Fibroblast of lung (primary cell): Measurements from ENCODE around the gene DHRS7. TPM values are rescaled to one million over a fixed set of nuclear protein-coding genes. Genes with fewer than 3 reads are reported as not detected.

Experiments
- DNase-seq, 2 donors: peaks; one replicate each; pipeline versions ENCODE4 v3.0.0 to v3.0.0-alpha.2; 2010; ENCODE audit warnings: low read depth in 2 of 2
- H2AFZ ChIP-seq: 2 replicates; pipeline ENCODE4 v1.5.1; 2012; ENCODE audit warnings: low read length, control low read depth, inconsistent platforms
- H3K27ac ChIP-seq: 2 replicates; pipeline ENCODE4 v1.5.1; 2011; ENCODE audit warnings: low read length, control low read depth; ENCODE audit not compliant: insufficient read depth
- H3K27me3 ChIP-seq: 2 replicates; pipeline ENCODE4 v1.5.1; 2011; ENCODE audit warnings: mild to moderate bottlenecking, low read length; ENCODE audit not compliant: control insufficient read depth, insufficient read depth
- H3K36me3 ChIP-seq: 2 replicates; pipeline ENCODE4 v1.5.1; 2011; ENCODE audit warnings: low read length; ENCODE audit not compliant: control insufficient read depth, insufficient read depth
- H3K4me1 ChIP-seq: 2 replicates; pipeline ENCODE4 v1.5.1; 2011; ENCODE audit warnings: low read length; ENCODE audit not compliant: control insufficient read depth, insufficient read depth; ENCODE audit errors: extremely low read depth
- H3K4me2 ChIP-seq: 2 replicates; pipeline ENCODE4 v1.5.1; 2011; ENCODE audit warnings: low read length, control low read depth; ENCODE audit not compliant: insufficient read depth; ENCODE audit errors: extremely low read depth
- H3K4me3 ChIP-seq, 4 experiments: fragments of 200-600 bp in 1 of 4; sonication (generic) in 1 of 4; replicated peaks in 1 of 4; 2 replicates each; pipeline ENCODE4 v1.5.1; 2011 to 2016; ENCODE audit warnings: low read length in 4 of 4, low read depth in 3 of 4, mild to moderate bottlenecking in 3 of 4, control low read depth in 2 of 4, inconsistent platforms in 1 of 4, mixed read lengths in 1 of 4; ENCODE audit not compliant: insufficient read depth in 1 of 4; ENCODE audit errors: control extremely low read depth in 1 of 4
- H3K79me2 ChIP-seq: 2 replicates; pipeline ENCODE4 v1.5.1; 2012; ENCODE audit warnings: mild to moderate bottlenecking, low read length, inconsistent platforms; ENCODE audit not compliant: control insufficient read depth, insufficient read depth
- H3K9ac ChIP-seq: 2 replicates; pipeline ENCODE4 v1.5.1; 2011; ENCODE audit warnings: mild to moderate bottlenecking, low read length, control low read depth; ENCODE audit not compliant: insufficient read depth
- H3K9me3 ChIP-seq: 2 replicates; pipeline ENCODE4 v1.5.1; 2012; ENCODE audit warnings: low read depth, low read length; ENCODE audit not compliant: control insufficient read depth, insufficient read depth
- H4K20me1 ChIP-seq: 2 replicates; pipeline ENCODE4 v1.5.1; 2011; ENCODE audit warnings: low read length; ENCODE audit not compliant: control insufficient read depth, insufficient read depth; ENCODE audit errors: extremely low read depth
- CTCF ChIP-seq, 2 donors: IDR thresholded peaks in 1 of 2; conservative IDR thresholded peaks in 1 of 2; 1 replicate in 1 of 2; 2 replicates in 1 of 2; pipeline ENCODE4 v1.5.1; 2011 to 2012; ENCODE audit warnings: low read length in 2 of 2, control low read depth in 1 of 2, inconsistent platforms in 1 of 2, low read depth in 1 of 2, mild to moderate bottlenecking in 1 of 2
- EZH2 ChIP-seq: IDR thresholded peaks from 2 replicates; pipeline ENCODE4 v1.5.1; 2012; ENCODE audit warnings: low read length, control low read depth, mild to moderate bottlenecking; ENCODE audit errors: missing control alignments
- polyA plus RNA-seq, 2 donors: library from polyadenylated mRNA; depleted of rRNA in 1 of 2; stranded (reverse) in 1 of 2; unstranded in 1 of 2; fragments of >200 nt; gene quantifications; 2 replicates each; pipeline ENCODE4 v1.2.1, GENCODE V29; 2011 to 2012; ENCODE audit warnings: missing spikeins in 1 of 2
- total RNA-seq: library from RNA; depleted of rRNA; stranded (reverse); fragments of >200 nt; gene quantifications from 2 replicates; pipeline ENCODE4 v1.2.1, GENCODE V29; 2014

Gene DHRS7
- total and polyA plus RNA-seq, 2 donors (not counting 1 experiment from before 2014, with no cell fraction given) = 61.0 to 170 TPM

GRCh38 chr14:60154671-60155070 is 10.5 kb downstream of the DHRS7 start:
- no peak overlapping the region for H3K4me2 ChIP-seq
- peaks cover 3% of the 10 kb centered on the region for H3K36me3 ChIP-seq
- H3K79me2 ChIP-seq = no peaks in the 10 kb centered on the region
- no peak overlapping the region for H3K9ac ChIP-seq
- H2AFZ ChIP-seq = no peak overlapping the region
- no peaks in the 10 kb centered on the region for H4K20me1 ChIP-seq
- no peak for TF ChIP-seq CTCF (conservative IDR thresholded peaks at IDR 0.05 in 1 of 2, IDR thresholded peaks at IDR 0.05 in 1 of 2; ENCODE audit: low read depth in 1 of 2, low read length in 2 of 2)
- no peak for TF ChIP-seq EZH2
- DNase-seq = no peak
- no peak overlapping the region for H3K27ac ChIP-seq
- no peaks in the 10 kb centered on the region for H3K9me3 ChIP-seq
- H3K4me3 ChIP-seq = no peak overlapping the region
- peaks cover 11% of the 10 kb centered on the region for H3K4me1 ChIP-seq
- H3K27me3 ChIP-seq = no peaks in the 10 kb centered on the region

GRCh38 chr14:60153991-60154390 is 11.2 kb downstream of the DHRS7 start:
- Histone ChIP-seq H3K79me2 (no peaks in the 10 kb centered on the region), H3K27me3 (no peaks in the 10 kb centered on the region), H3K4me2 (no peak overlapping the region), H3K9me3 (no peaks in the 10 kb centered on the region), H3K4me1 (peaks cover 11% of the 10 kb centered on the region), H3K36me3 (peaks cover 3% of the 10 kb centered on the region), H2AFZ (no peak overlapping the region), H4K20me1 (no peaks in the 10 kb centered on the region), H3K27ac (no peak overlapping the region), H3K4me3 (no peak overlapping the region), H3K9ac (no peak overlapping the region)
- TF ChIP-seq CTCF (conservative IDR thresholded peaks at IDR 0.05 in 1 of 2, IDR thresholded peaks at IDR 0.05 in 1 of 2; ENCODE audit: low read depth in 1 of 2, low read length in 2 of 2) = no peak
- DNase-seq = no peak

- Histone ChIP-seq H4K20me1 (no peaks in the 10 kb centered on the region), H3K9me3 (no peaks in the 10 kb centered on the region), H3K36me3 (peaks cover 6% of the 10 kb centered on the region), H3K4me2 (peak overlapping the region; percentile 38), H3K27me3 (no peaks in the 10 kb centered on the region), H2AFZ (no peak overlapping the region), H3K27ac (peak overlapping the region; percentile 63), H3K4me3 (no peak overlapping the region), H3K9ac (no peak overlapping the region), H3K79me2 (no peaks in the 10 kb centered on the region), H3K4me1 (peaks cover 11% of the 10 kb centered on the region)
- no peak for TF ChIP-seq EZH2
- peak; percentile 77 to 80 for DNase-seq
These were observed 13.5 kb downstream of the DHRS7 start for GRCh38 chr14:60151715-60152114.
